ENCODE results near the gene H1-8. TPM values are rescaled to one million over a fixed set of nuclear protein-coding genes. Genes with fewer than 3 reads are reported as not detected.
A peak's percentile ranks its signal among the peaks of the same experiment; 100 is the strongest.

Gene H1-8
- total RNA-seq, 3 donors from 2014 or later, result not detected

GRCh38 chr3:129575233-129575996, 32.4 kb downstream of the H1-8 start:
- no peak overlapping the region for H3K4me3 Mint-ChIP-seq
- DNase-seq, result no peak
- H3K9me3 Mint-ChIP-seq, result no peaks in the 10 kb centered on the region
- H3K4me1 Mint-ChIP-seq (ENCODE audit: low read depth), result peaks cover 39% of the 10 kb centered on the region
- peaks cover 2% of the 10 kb centered on the region for H3K36me3 Mint-ChIP-seq (ENCODE audit: insufficient read depth)
- no peak for ATAC-seq
- H3K27me3 Mint-ChIP-seq (ENCODE audit: low read depth), result no peaks in the 10 kb centered on the region

DNA sequence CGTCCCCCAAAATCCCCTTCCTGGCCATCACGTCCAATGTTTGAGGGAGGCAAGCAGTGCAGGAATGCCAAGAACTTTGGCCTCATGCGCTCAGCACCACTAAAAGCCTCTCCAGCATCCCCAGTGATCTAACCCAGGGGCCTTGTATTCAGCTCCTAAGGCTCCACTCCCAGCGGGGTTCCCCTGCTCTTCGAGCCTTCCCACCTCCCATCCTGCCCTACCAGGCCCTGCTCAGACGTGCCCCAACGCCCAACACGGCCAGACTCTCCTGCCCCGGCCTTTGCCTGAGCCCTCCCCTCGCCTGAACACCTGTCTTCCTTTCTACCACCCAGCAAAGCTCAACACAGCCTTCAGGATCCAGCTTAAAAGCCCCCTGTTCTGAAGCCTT, 33.0 kb downstream of the H1-8 start:
- DNase-seq (no peak), ATAC-seq (no peak)
- Mint-ChIP-seq H3K27me3 (ENCODE audit: low read depth) (no peaks in the 10 kb centered on the region), H3K9me3 (no peaks in the 10 kb centered on the region), H3K4me1 (ENCODE audit: low read depth) (peaks cover 39% of the 10 kb centered on the region), H3K4me3 (no peak overlapping the region), H3K36me3 (ENCODE audit: insufficient read depth) (peaks cover 2% of the 10 kb centered on the region)

- peaks cover 2% of the 10 kb centered on the region for H3K36me3 Mint-ChIP-seq (ENCODE audit: insufficient read depth)
- ATAC-seq (peak; percentile 55 to 75), DNase-seq (peak; percentile 38)
- H3K4me1 Mint-ChIP-seq (ENCODE audit: low read depth), result peaks cover 39% of the 10 kb centered on the region
- H3K27me3 Mint-ChIP-seq (ENCODE audit: low read depth), result no peaks in the 10 kb centered on the region
- H3K9me3 Mint-ChIP-seq, result no peaks in the 10 kb centered on the region
- H3K4me3 Mint-ChIP-seq, result no peak overlapping the region
These were observed 33.8 kb downstream of the H1-8 start for GRCh38 chr3:129576514-129577352.

DNA sequence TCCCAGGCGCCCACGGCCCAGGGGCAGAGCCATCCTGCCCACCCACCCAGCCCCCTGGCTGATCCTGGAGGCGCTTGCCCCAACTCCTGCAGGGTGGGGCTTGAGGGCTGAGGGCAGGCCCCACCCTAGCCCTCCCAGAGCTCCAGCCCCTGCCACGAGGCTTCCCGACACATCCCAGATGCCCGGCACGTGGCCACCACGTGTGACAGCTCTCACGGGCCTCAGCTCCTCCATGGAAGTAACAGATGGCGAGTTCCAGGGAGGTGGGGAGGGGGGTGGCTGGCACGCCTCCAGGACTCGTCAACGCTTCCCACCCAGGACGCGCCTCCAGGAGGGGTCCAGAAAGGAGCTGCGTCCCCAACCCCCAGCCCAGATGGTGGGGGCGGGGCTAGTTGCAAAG, 34.4 kb downstream of the H1-8 start:
- ATAC-seq (peak in 1 of 2 donors; percentile 5), DNase-seq (no peak)
- Mint-ChIP-seq H3K4me1 (ENCODE audit: low read depth) (peaks cover 39% of the 10 kb centered on the region), H3K36me3 (ENCODE audit: insufficient read depth) (no peaks in the 10 kb centered on the region), H3K9me3 (no peaks in the 10 kb centered on the region), H3K27me3 (ENCODE audit: low read depth) (no peaks in the 10 kb centered on the region), H3K4me3 (no peak overlapping the region)

GRCh38 chr3:129577925-129578786, 35.2 kb downstream of the H1-8 start:
- peak in 1 of 2 donors; percentile 14 for ATAC-seq
- H3K9me3 Mint-ChIP-seq, result no peaks in the 10 kb centered on the region
- H3K4me3 Mint-ChIP-seq, result peak overlapping the region; percentile 13
- H3K4me1 Mint-ChIP-seq (ENCODE audit: low read depth), result peaks cover 39% of the 10 kb centered on the region
- H3K36me3 Mint-ChIP-seq (ENCODE audit: insufficient read depth), result no peaks in the 10 kb centered on the region
- no peak for DNase-seq
- H3K27me3 Mint-ChIP-seq (ENCODE audit: low read depth), result no peaks in the 10 kb centered on the region

DNA sequence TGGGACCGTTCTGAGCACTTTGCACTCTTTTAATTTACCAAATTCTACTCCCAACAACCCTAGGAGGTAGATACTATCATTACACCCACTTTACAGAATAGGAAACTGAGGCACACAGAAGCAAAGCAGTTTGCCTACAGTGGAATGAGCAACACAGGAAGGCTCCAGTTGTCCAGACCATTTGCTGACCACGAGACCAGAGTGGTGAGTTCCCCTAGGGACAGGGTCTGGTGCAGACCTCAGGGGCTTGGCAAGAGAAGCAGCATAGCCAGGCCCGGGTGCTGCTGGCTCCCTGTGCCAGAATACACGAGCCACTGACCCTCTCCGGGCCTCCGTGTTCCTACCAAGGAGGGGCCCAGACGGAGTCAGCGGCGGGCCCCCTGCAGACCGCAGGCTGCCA, 37.0 kb downstream of the H1-8 start:
- no peaks in the 10 kb centered on the region for H3K27me3 Mint-ChIP-seq (ENCODE audit: low read depth)
- H3K4me3 Mint-ChIP-seq, result no peak overlapping the region
- H3K9me3 Mint-ChIP-seq, result no peaks in the 10 kb centered on the region
- H3K36me3 Mint-ChIP-seq (ENCODE audit: insufficient read depth), result no peaks in the 10 kb centered on the region
- DNase-seq (no peak), ATAC-seq (no peak)
- H3K4me1 Mint-ChIP-seq (ENCODE audit: low read depth), result peaks cover 35% of the 10 kb centered on the region

GRCh38 chr3:129581623-129582022, 38.6 kb downstream of the H1-8 start:
- Mint-ChIP-seq H3K27me3 (ENCODE audit: low read depth) (no peaks in the 10 kb centered on the region), H3K4me1 (ENCODE audit: low read depth) (peaks cover 19% of the 10 kb centered on the region), H3K36me3 (ENCODE audit: insufficient read depth) (no peaks in the 10 kb centered on the region), H3K4me3 (no peak overlapping the region), H3K9me3 (no peaks in the 10 kb centered on the region)
- no peak for DNase-seq
- no peak for ATAC-seq

DNA sequence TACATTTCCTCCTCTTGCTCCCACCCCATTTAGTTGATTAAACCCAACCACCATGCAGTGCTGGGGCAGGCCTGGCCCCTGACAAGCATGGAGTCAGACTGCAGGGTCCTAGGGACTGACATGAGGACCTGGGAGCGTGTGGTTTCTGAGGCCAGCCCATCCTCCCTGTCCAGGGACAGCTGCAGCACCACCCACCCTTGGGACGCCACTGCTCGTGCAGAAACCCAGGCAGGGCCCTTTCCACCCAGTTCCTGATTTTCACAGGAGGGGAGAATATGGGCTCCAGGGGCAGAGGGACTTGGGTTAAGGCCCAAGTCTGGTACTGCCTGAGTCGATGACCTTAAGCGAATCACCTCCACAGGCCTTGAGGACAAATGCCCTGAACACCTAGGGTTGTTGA, 39.8 kb downstream of the H1-8 start:
- H3K4me3 Mint-ChIP-seq, result no peak overlapping the region
- no peaks in the 10 kb centered on the region for H3K36me3 Mint-ChIP-seq (ENCODE audit: insufficient read depth)
- no peaks in the 10 kb centered on the region for H3K9me3 Mint-ChIP-seq
- H3K4me1 Mint-ChIP-seq (ENCODE audit: low read depth), result peaks cover 12% of the 10 kb centered on the region
- H3K27me3 Mint-ChIP-seq (ENCODE audit: low read depth), result no peaks in the 10 kb centered on the region
- DNase-seq, result no peak
- ATAC-seq, result no peak

- Mint-ChIP-seq H3K36me3 (ENCODE audit: insufficient read depth) (no peaks in the 10 kb centered on the region), H3K4me1 (ENCODE audit: low read depth) (peaks cover 8% of the 10 kb centered on the region)
These were observed 40.3 kb downstream of the H1-8 start for GRCh38 chr3:129583289-129583688.

GRCh38 chr3:129584631-129585030, 41.7 kb downstream of the H1-8 start:
- no peaks in the 10 kb centered on the region for H3K4me1 Mint-ChIP-seq (ENCODE audit: low read depth)
- H3K36me3 Mint-ChIP-seq (ENCODE audit: insufficient read depth), result no peaks in the 10 kb centered on the region
- ATAC-seq, result no peak
- H3K27me3 Mint-ChIP-seq (ENCODE audit: low read depth), result no peaks in the 10 kb centered on the region
- no peaks in the 10 kb centered on the region for H3K9me3 Mint-ChIP-seq
- H3K4me3 Mint-ChIP-seq, result no peak overlapping the region
- DNase-seq, result no peak

More at GRCh38 chr3:129583289-129583688, 40.3 kb downstream of the H1-8 start:
- Mint-ChIP-seq H3K27me3 (ENCODE audit: low read depth) (no peaks in the 10 kb centered on the region), H3K9me3 (no peaks in the 10 kb centered on the region), H3K4me3 (no peak overlapping the region)
- ATAC-seq (no peak), DNase-seq (no peak)

DNA sequence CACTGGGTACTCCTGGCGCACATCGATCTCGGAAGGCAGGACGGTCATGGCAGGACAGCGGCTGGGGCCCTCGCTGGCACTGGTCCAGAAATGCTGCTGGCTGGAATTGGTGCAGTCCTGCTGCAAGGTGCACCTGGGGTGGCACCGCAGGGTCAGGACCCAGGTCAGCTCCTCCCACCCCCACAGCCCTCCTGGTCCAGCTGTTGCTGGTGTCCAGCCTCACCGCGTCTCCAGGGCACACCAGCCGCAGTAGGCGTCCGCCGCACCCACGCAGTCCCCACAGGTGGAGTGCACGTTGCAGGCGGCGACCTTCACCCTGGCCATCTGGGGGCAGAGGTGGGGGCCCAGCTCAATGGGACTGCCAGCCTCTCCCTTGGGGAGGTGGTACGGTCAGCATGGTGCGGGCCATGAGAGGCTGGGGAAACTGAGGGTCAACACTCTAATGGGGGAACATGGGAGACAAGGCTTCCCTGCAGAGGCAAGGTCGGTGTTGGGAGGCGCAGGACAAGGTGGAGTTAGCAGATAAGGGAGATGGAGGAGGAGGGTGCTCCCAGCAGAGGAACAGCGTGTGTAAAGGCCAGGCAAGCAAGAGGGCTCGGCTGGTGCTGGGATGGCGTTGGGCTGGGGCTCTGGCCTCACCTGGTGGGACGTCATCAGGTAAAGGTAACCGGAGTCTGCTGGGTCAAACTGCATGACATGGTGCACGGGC, 43.1 kb downstream of the H1-8 start:
- Mint-ChIP-seq H3K4me3 (no peak overlapping the region), H3K9me3 (no peaks in the 10 kb centered on the region), H3K36me3 (ENCODE audit: insufficient read depth) (no peaks in the 10 kb centered on the region), H3K27me3 (ENCODE audit: low read depth) (no peaks in the 10 kb centered on the region), H3K4me1 (ENCODE audit: low read depth) (no peaks in the 10 kb centered on the region)
- ATAC-seq, result no peak
- DNase-seq, result no peak

GRCh38 chr3:129586746-129587430, 43.9 kb downstream of the H1-8 start:
- H3K36me3 Mint-ChIP-seq (ENCODE audit: insufficient read depth), result no peaks in the 10 kb centered on the region
- H3K4me3 Mint-ChIP-seq, result no peak overlapping the region
- no peak for DNase-seq

GRCh38 chr3:129587566-129588210, 44.7 kb downstream of the H1-8 start:
- Mint-ChIP-seq H3K27me3 (ENCODE audit: low read depth) (no peaks in the 10 kb centered on the region), H3K36me3 (ENCODE audit: insufficient read depth) (no peaks in the 10 kb centered on the region), H3K4me3 (no peak overlapping the region), H3K4me1 (ENCODE audit: low read depth) (peaks cover 4% of the 10 kb centered on the region), H3K9me3 (no peaks in the 10 kb centered on the region)
- ATAC-seq, result no peak
- no peak for DNase-seq

More at GRCh38 chr3:129586746-129587430, 43.9 kb downstream of the H1-8 start:
- Mint-ChIP-seq H3K27me3 (ENCODE audit: low read depth) (no peaks in the 10 kb centered on the region), H3K4me1 (ENCODE audit: low read depth) (peaks cover 2% of the 10 kb centered on the region), H3K9me3 (no peaks in the 10 kb centered on the region)
- ATAC-seq, result no peak
